ENCODE results near the gene ZCCHC8.

DNA sequence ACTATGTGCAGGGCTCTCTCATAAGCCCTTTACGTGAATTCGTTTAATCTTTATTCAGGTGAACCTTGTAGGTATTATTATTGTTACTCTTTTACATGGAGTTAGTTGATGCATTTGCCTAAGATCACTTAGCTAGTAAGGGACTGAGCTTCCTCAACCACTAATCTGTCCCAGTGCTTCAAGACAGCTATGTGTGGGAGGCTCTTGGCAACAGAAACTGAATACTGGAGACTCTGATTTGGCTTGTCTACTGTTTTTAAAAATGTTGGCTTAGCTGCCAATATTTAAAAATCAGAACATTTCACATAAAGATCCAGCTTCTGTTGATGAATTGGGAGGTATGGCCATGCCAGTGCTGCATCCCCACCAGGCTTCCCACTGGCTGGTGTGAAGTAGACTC is 33.1 kb upstream of the ZCCHC8 start:
- TF ChIP-seq, protein P1, sequence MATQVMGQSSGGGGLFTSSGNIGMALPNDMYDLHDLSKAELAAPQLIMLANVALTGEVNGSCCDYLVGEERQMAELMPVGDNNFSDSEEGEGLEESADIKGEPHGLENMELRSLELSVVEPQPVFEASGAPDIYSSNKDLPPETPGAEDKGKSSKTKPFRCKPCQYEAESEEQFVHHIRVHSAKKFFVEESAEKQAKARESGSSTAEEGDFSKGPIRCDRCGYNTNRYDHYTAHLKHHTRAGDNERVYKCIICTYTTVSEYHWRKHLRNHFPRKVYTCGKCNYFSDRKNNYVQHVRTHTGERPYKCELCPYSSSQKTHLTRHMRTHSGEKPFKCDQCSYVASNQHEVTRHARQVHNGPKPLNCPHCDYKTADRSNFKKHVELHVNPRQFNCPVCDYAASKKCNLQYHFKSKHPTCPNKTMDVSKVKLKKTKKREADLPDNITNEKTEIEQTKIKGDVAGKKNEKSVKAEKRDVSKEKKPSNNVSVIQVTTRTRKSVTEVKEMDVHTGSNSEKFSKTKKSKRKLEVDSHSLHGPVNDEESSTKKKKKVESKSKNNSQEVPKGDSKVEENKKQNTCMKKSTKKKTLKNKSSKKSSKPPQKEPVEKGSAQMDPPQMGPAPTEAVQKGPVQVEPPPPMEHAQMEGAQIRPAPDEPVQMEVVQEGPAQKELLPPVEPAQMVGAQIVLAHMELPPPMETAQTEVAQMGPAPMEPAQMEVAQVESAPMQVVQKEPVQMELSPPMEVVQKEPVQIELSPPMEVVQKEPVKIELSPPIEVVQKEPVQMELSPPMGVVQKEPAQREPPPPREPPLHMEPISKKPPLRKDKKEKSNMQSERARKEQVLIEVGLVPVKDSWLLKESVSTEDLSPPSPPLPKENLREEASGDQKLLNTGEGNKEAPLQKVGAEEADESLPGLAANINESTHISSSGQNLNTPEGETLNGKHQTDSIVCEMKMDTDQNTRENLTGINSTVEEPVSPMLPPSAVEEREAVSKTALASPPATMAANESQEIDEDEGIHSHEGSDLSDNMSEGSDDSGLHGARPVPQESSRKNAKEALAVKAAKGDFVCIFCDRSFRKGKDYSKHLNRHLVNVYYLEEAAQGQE (IDR thresholded peaks at IDR 0.05; ENCODE audit: insufficient replicate concordance, low read depth) = no peak
- TF ChIP-seq, protein P2, sequence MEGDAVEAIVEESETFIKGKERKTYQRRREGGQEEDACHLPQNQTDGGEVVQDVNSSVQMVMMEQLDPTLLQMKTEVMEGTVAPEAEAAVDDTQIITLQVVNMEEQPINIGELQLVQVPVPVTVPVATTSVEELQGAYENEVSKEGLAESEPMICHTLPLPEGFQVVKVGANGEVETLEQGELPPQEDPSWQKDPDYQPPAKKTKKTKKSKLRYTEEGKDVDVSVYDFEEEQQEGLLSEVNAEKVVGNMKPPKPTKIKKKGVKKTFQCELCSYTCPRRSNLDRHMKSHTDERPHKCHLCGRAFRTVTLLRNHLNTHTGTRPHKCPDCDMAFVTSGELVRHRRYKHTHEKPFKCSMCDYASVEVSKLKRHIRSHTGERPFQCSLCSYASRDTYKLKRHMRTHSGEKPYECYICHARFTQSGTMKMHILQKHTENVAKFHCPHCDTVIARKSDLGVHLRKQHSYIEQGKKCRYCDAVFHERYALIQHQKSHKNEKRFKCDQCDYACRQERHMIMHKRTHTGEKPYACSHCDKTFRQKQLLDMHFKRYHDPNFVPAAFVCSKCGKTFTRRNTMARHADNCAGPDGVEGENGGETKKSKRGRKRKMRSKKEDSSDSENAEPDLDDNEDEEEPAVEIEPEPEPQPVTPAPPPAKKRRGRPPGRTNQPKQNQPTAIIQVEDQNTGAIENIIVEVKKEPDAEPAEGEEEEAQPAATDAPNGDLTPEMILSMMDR (IDR thresholded peaks at IDR 0.05; ENCODE audit: insufficient read depth, low read length) = no peak
- TF ChIP-seq POLR2AphosphoS5 (IDR thresholded peaks at IDR 0.05; ENCODE audit: low read depth) (no peak), GABPA (IDR thresholded peaks at IDR 0.05; ENCODE audit: low read depth) (no peak)
